Upper lobe of right lung (tissue), 1 donor: ENCODE data around the gene AGAP2. TPM values are rescaled to one million over a fixed set of nuclear protein-coding genes. Genes with fewer than 3 reads are reported as not detected.

Experiments
- ATAC-seq: fragments of 200-7000 bp; cut with Tn5 transposase; one replicate; pipeline ENCODE4 v1.9.1; 2020; ENCODE audit warnings: mild to moderate bottlenecking, moderate library complexity
- DNase-seq: peaks from one replicate; pipeline ENCODE4 v3.0.0-alpha.2; 2020
- H3K27ac ChIP-seq: fragments of 200-600 bp; one replicate; pipeline ENCODE4 v1.8.0; 2022
- H3K27me3 ChIP-seq: fragments of 200-600 bp; one replicate; pipeline ENCODE4 v1.8.0; 2022; ENCODE audit warnings: mild to moderate bottlenecking
- H3K36me3 ChIP-seq: fragments of 200-600 bp; one replicate; pipeline ENCODE4 v1.8.0; 2022
- H3K4me1 ChIP-seq: fragments of 200-600 bp; one replicate; pipeline ENCODE4 v1.8.0; 2022
- H3K4me3 ChIP-seq: fragments of 200-600 bp; one replicate; pipeline ENCODE4 v1.8.0; 2022; ENCODE audit warnings: mild to moderate bottlenecking
- H3K9me3 ChIP-seq: fragments of 200-600 bp; one replicate; pipeline ENCODE4 v1.8.0; 2022
- intact Hi-C: fragments of 100-400 bp; cut with DNase I; formaldehyde crosslinking; loops from one replicate; pipeline ENCODE4 v1.11.0; 2022
- total RNA-seq: library from RNA; stranded (reverse); fragmentation: NEBNext Ultra II Directional; extraction: Animal tissue kit (Norgen Biotek cat#: 25700); gene quantifications from one replicate; pipeline ENCODE4 v1.2.1, GENCODE V29; 2021
- TF ChIP-seq, protein P1 (sequence below): fragments of 200-600 bp; IDR thresholded peaks from one replicate; pipeline ENCODE4 v1.8.0; 2022; ENCODE audit warnings: antibody characterized with exemption
- donor health status: DM: no; HTN: yes; CAD: no; lungs with severe emphysema.

The AGAP2 gene
- total RNA-seq, 1 donor from 2014 or later = 5.4 TPM

DNA sequence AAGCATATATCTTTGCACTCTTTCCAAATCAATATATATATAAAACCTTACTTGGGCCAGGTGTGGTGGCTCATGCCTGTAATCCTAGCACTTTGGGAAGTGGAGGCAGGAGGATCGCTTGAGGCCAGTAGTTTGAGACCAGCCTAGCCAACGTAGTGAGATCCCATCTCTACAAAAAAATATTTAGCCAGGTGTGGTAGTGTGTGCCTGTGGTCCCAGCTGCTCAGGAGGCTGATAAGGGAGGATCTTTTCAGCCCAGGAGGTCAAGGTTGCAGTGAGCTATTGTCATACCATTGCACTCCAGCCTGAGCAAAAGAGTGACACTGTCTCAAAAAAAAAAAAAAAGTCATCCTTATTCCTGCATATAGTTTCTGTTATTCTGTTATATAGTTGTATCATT, 30.2 kb downstream of the AGAP2 start:
- H3K36me3 ChIP-seq = peaks cover 61% of the 10 kb centered on the region

DNA sequence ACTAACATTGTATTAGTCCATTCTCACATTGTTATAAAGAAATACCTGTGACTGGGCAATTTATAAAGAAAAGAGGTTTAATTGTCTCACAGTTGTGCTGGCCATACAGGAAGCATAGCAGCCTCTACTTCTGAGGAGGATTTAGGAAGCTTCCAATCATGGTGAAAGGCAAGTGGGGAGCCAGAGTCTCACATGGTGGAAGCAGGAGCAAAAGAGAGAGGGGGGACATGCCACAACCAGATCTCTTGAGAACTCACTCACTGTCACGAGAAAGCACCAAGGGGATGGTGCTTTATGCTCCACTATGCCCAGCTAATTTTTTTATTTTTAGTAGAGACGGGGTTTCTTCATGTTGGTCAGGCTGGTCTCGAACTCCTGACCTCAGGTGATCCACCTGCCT, 31.3 kb downstream of the AGAP2 start:
- no peaks in the 10 kb centered on the region for H3K4me1 ChIP-seq
- DNase-seq (no peak), ATAC-seq (no peak)
- no peaks in the 10 kb centered on the region for H3K9me3 ChIP-seq
- no peaks in the 10 kb centered on the region for H3K27me3 ChIP-seq
- H3K36me3 ChIP-seq = peaks cover 64% of the 10 kb centered on the region
- TF ChIP-seq, protein P1, sequence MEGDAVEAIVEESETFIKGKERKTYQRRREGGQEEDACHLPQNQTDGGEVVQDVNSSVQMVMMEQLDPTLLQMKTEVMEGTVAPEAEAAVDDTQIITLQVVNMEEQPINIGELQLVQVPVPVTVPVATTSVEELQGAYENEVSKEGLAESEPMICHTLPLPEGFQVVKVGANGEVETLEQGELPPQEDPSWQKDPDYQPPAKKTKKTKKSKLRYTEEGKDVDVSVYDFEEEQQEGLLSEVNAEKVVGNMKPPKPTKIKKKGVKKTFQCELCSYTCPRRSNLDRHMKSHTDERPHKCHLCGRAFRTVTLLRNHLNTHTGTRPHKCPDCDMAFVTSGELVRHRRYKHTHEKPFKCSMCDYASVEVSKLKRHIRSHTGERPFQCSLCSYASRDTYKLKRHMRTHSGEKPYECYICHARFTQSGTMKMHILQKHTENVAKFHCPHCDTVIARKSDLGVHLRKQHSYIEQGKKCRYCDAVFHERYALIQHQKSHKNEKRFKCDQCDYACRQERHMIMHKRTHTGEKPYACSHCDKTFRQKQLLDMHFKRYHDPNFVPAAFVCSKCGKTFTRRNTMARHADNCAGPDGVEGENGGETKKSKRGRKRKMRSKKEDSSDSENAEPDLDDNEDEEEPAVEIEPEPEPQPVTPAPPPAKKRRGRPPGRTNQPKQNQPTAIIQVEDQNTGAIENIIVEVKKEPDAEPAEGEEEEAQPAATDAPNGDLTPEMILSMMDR = no peak
- intact Hi-C loops = no loop called here
- no peak overlapping the region for H3K27ac ChIP-seq
- no peak overlapping the region for H3K4me3 ChIP-seq

More for the DNA sequence above, 30.2 kb downstream of the AGAP2 start:
- no peak for DNase-seq
- intact Hi-C loops = no loop called here
- Histone ChIP-seq H3K4me1 (no peaks in the 10 kb centered on the region), H3K9me3 (no peaks in the 10 kb centered on the region), H3K4me3 (no peak overlapping the region), H3K27ac (no peak overlapping the region), H3K27me3 (no peaks in the 10 kb centered on the region)
- TF ChIP-seq, protein P1 = no peak
- ATAC-seq = no peak

DNA sequence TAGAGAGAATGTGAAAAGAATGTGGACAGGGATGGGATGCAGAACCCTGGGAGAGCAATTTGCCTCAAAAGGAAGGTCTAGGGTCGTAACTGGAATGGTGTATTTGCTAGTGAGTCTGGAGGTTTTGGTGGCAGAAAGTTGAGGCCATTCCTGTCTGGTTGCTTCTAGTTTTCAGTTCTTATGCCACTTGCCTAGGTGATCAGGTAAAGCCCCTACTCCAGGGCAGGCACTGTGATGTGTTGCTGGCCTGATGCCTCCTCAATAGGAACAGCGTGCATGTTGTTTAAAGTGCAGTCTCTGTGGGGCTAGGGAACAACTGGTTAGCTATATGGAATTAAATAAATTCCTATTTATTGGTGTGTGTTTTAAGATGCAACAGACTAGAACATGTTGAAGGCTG, 38.2 kb downstream of the AGAP2 start:
- no peak for DNase-seq
- Histone ChIP-seq H3K9me3 (no peaks in the 10 kb centered on the region), H3K36me3 (peaks cover 67% of the 10 kb centered on the region), H3K27me3 (no peaks in the 10 kb centered on the region), H3K4me3 (no peak overlapping the region), H3K4me1 (peaks cover 1% of the 10 kb centered on the region), H3K27ac (no peak overlapping the region)
- ATAC-seq = no peak
- TF ChIP-seq, protein P1 = no peak
- intact Hi-C loops = no loop called here

DNA sequence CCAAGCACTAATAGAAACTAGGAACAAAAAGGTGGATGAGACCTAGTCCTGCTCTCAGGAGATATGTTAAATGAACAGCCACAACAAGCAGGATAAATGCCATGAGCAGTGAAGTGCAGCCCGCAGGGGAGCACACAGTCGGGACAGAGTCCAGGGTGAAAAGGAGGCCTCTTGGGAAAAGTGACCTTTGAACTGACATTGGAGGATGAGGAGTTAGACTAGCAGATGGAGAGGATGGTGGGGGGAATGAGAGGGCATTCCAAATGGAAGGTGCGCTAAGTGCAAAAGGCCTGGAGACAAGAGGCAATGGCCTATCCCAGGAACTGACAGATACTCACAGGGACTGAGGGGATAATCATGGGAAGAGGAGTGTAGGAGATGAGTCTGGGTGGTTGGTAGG, 40.1 kb downstream of the AGAP2 start:
- intact Hi-C loops = no loop called here
- Histone ChIP-seq H3K27me3 (no peaks in the 10 kb centered on the region), H3K9me3 (no peaks in the 10 kb centered on the region), H3K27ac (no peak overlapping the region), H3K36me3 (peaks cover 59% of the 10 kb centered on the region), H3K4me3 (no peak overlapping the region), H3K4me1 (peaks cover 11% of the 10 kb centered on the region)
- DNase-seq (no peak), ATAC-seq (no peak)
- TF ChIP-seq, protein P1 = no peak

DNA sequence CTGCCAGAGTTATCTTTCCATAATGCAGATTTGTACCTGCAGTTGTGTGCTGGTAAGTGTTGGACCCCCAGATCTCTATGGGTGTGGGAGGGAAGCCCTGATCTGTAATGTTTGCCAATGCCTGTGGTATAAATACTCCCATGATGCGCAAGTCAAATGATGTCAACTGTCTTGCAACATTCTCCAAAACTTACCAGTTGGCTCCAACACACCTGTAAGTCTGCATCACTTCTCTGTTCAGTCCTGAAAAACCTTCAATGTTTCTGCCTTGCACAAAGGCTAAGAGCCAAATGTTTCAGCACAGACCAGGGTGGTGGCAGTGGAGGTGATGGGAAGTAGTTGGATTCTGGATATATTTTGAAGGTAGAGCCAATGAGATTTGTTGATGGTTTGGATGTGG, 41.5 kb downstream of the AGAP2 start:
- no peaks in the 10 kb centered on the region for H3K9me3 ChIP-seq
- TF ChIP-seq, protein P1 = no peak
- ATAC-seq (no peak), DNase-seq (no peak)
- peaks cover 14% of the 10 kb centered on the region for H3K4me1 ChIP-seq
- H3K27me3 ChIP-seq = no peaks in the 10 kb centered on the region
- no peak overlapping the region for H3K27ac ChIP-seq
- intact Hi-C loops = no loop called here
- H3K4me3 ChIP-seq = no peak overlapping the region
- peaks cover 47% of the 10 kb centered on the region for H3K36me3 ChIP-seq

DNA sequence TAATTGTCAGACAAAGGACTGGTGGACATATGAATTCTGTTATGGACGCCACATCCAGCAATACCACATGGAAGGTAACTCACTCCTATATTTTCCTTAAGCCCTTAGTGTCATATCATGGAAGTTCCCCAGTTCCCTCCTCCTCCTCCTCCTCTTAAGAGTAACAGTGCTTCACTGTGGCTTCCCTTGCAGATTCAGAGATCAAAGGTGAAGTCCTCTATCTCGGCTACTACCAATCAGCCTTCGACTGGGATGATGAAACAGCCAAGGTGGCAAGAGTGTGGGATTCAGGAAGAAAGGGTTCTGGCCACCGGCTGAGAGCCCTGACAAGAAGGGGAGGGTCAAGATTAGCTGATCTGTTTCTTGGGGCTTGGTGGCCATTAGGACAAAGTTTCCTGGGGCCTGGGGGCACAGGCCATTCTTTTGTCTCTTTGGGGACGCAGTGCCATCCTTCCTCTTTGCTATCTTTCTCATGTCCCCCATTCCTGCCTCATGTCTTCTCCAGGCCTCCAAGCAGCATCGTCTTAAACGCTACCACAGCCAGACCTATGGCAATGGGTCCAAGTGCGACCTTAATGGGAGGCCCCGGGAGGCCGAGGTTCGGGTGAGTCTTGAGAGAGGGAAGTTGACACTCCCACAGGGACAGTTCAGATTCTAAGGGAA, 42.6 kb downstream of the AGAP2 start:
- Histone ChIP-seq H3K4me1 (peaks cover 14% of the 10 kb centered on the region), H3K4me3 (no peak overlapping the region), H3K36me3 (peaks cover 43% of the 10 kb centered on the region), H3K27ac (no peak overlapping the region), H3K27me3 (no peaks in the 10 kb centered on the region), H3K9me3 (no peaks in the 10 kb centered on the region)
- TF ChIP-seq, protein P1 = no peak
- intact Hi-C loops = no loop called here
- DNase-seq = no peak
- ATAC-seq = no peak
